Caco-2 (cell line): ENCODE measurements around the gene MICAL3. TPM values are rescaled to one million over a fixed set of nuclear protein-coding genes. Genes with fewer than 3 reads are reported as not detected.
"Not testable (repeated sequence)": the region's sequence is repeated elsewhere in the genome, so short reads cannot be mapped to it uniquely, and the experiment has no call there.

Experiments
- BruUV-seq: library from RNA; stranded (reverse); fragments of 400-500 nt; replicated peaks from 2 replicates; lab custom pipeline; 2021; lab: Mats Ljungman, UMichigan
- CTCF ChIA-PET: fragments of 300-600 bp; sonication (Branson Sonifier 250); formaldehyde crosslinking; loops from one replicate; lab custom pipeline; 2022; ENCODE audit warnings: antibody characterized with exemption; lab: Charles Lee
- POLR2A ChIA-PET: fragments of 300-600 bp; sonication (Branson Sonifier 250); formaldehyde crosslinking; loops from one replicate; lab custom pipeline; 2022; ENCODE audit warnings: antibody characterized with exemption; lab: Charles Lee
- DNase-seq, 2 experiments: peaks; one replicate each; pipeline versions ENCODE4 v3.0.0 to v3.0.0-alpha.2; 2020 to 2022
- H3K27me3 ChIP-seq: replicated peaks from 2 replicates; pipeline ENCODE4 v1.6.0; 2011; ENCODE audit warnings: low read length; ENCODE audit not compliant: control insufficient read depth, insufficient read depth
- H3K36me3 ChIP-seq: 2 replicates; pipeline ENCODE4 v1.5.1; 2011; ENCODE audit warnings: low read length; ENCODE audit not compliant: control insufficient read depth, insufficient read depth
- H3K4me1 ChIP-seq: fragments of 250-450 bp; sonication (Bioruptor Pico); 2 replicates; pipeline ENCODE4 v1.5.1; 2020; ENCODE audit warnings: mild to moderate bottlenecking
- H3K4me3 ChIP-seq: 2 replicates; pipeline ENCODE4 v1.5.1; 2011; ENCODE audit warnings: low read depth, mild to moderate bottlenecking, control low read depth, low read length
- H3K9me3 ChIP-seq: fragments of 250-450 bp; sonication (Bioruptor Pico); 2 replicates; pipeline ENCODE4 v1.5.1; 2020; ENCODE audit warnings: mild to moderate bottlenecking, moderate library complexity
- H3K27ac Mint-ChIP-seq: one replicate; pipeline ENCODE4 v1.8.0; 2022; ENCODE audit warnings: mixed read lengths; ENCODE audit not compliant: unreplicated experiment
- H3K27me3 Mint-ChIP-seq: one replicate; pipeline ENCODE4 v1.8.0; 2022; ENCODE audit warnings: mixed read lengths; ENCODE audit not compliant: insufficient read depth, unreplicated experiment
- H3K36me3 Mint-ChIP-seq: one replicate; pipeline ENCODE4 v1.8.0; 2022; ENCODE audit warnings: mild to moderate bottlenecking, mixed read lengths; ENCODE audit not compliant: insufficient read depth, unreplicated experiment
- H3K4me1 Mint-ChIP-seq: one replicate; pipeline ENCODE4 v1.8.0; 2022; ENCODE audit warnings: low read depth, mixed read lengths; ENCODE audit not compliant: unreplicated experiment
- H3K4me3 Mint-ChIP-seq: one replicate; pipeline ENCODE4 v1.8.0; 2022; ENCODE audit warnings: mild to moderate bottlenecking, moderate library complexity, mixed read lengths; ENCODE audit not compliant: unreplicated experiment
- H3K9me3 Mint-ChIP-seq: one replicate; pipeline ENCODE4 v1.8.0; 2022; ENCODE audit warnings: mixed read lengths; ENCODE audit not compliant: unreplicated experiment
- CTCF ChIP-seq, 2 experiments: fragments of 200-600 bp in 1 of 2; IDR thresholded peaks; 1 replicate in 1 of 2; 2 replicates in 1 of 2; pipeline versions ENCODE4 v1.5.1 to v1.8.0; 2011 to 2022; ENCODE audit warnings: antibody characterized with exemption in 1 of 2, control low read depth in 1 of 2, inconsistent platforms in 1 of 2, low read depth in 1 of 2, low read length in 1 of 2, mild to moderate bottlenecking in 1 of 2, moderate library complexity in 1 of 2; ENCODE audit not compliant: insufficient read depth in 1 of 2, severe bottlenecking in 1 of 2, unreplicated experiment in 1 of 2
- intact Hi-C: fragments of 100-400 bp; cut with micrococcal nuclease; formaldehyde crosslinking; loops from one replicate; pipeline ENCODE4 v1.10.0; 2022; ENCODE audit not compliant: unreplicated experiment
- total RNA-seq: library from RNA; stranded (reverse); gene quantifications from 2 replicates; pipeline ENCODE4 v1.2.3, GENCODE V29; 2022

Gene MICAL3
- total RNA-seq, 1 experiment from 2014 or later, result 65.6 TPM

DNA sequence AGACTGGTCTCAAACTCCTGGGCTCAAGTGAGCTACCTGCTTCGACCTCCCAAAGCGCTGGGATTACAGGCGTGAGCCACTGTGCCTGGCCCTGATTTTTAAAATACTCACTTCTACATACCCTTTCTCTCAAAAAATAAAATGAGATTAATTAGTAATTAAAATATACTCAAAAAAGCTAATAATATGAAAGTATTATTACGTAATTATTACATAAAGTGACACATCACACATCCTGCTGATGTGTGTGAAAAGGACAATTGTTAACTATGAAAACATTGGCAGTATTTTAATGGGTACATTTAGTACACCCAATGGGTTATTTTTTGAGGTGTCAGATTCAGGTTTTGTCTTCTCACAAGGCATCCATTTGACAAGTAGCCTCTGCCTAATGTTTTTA is 21.4 kb upstream of the MICAL3 start:
- no peaks in the 10 kb centered on the region for H3K27me3 Mint-ChIP-seq
- no TSS peak for BruUV-seq

GRCh38 chr22:18044548-18045271 is 20.3 kb upstream of the MICAL3 start:
- no peaks in the 10 kb centered on the region for H3K27me3 ChIP-seq
- H3K9me3 Mint-ChIP-seq, result no peaks in the 10 kb centered on the region
- no peak for TF ChIP-seq CTCF (IDR thresholded peaks at IDR 0.05; ENCODE audit: insufficient read depth in 1 of 2, low read depth in 1 of 2, low read length in 1 of 2, severe bottlenecking in 1 of 2, unreplicated experiment in 1 of 2)
- intact Hi-C loops, result no loop called here
- no peak overlapping the region for H3K4me3 Mint-ChIP-seq
- H3K9me3 ChIP-seq, result no peaks in the 10 kb centered on the region
- no peaks in the 10 kb centered on the region for H3K36me3 ChIP-seq
- BruUV-seq, result no TSS peak
- POLR2A ChIA-PET, result no interaction called here
- DNase-seq, result no peak
- peaks cover 5% of the 10 kb centered on the region for H3K36me3 Mint-ChIP-seq
- H3K4me1 Mint-ChIP-seq, result peaks cover 10% of the 10 kb centered on the region
- H3K4me3 ChIP-seq, result no peak overlapping the region
- H3K4me1 ChIP-seq, result peaks cover 6% of the 10 kb centered on the region
- H3K27me3 Mint-ChIP-seq, result no peaks in the 10 kb centered on the region
- no peak overlapping the region for H3K27ac Mint-ChIP-seq
- CTCF ChIA-PET, result interaction anchor here (1.3 kb wide), 1 partner anchor 31 kb away, joined by 7 read pairs; no protein-coding TSS in a partner anchor

More for the DNA sequence above, 21.4 kb upstream of the MICAL3 start:
- DNase-seq, result no peak
- H3K27ac Mint-ChIP-seq, result no peak overlapping the region
- no peaks in the 10 kb centered on the region for H3K9me3 Mint-ChIP-seq
- no peaks in the 10 kb centered on the region for H3K36me3 ChIP-seq
- TF ChIP-seq CTCF (IDR thresholded peaks at IDR 0.05; ENCODE audit: insufficient read depth in 1 of 2, low read depth in 1 of 2, low read length in 1 of 2, severe bottlenecking in 1 of 2, unreplicated experiment in 1 of 2), result no peak
- H3K27me3 ChIP-seq, result no peaks in the 10 kb centered on the region
- H3K4me1 ChIP-seq, result peaks cover 14% of the 10 kb centered on the region
- POLR2A ChIA-PET, result no interaction called here
- H3K36me3 Mint-ChIP-seq, result peaks cover 5% of the 10 kb centered on the region
- no peak overlapping the region for H3K4me3 Mint-ChIP-seq
- H3K9me3 ChIP-seq, result no peaks in the 10 kb centered on the region
- CTCF ChIA-PET, result no interaction called here
- no peak overlapping the region for H3K4me3 ChIP-seq
- peaks cover 15% of the 10 kb centered on the region for H3K4me1 Mint-ChIP-seq
- intact Hi-C loops, result no loop called here

DNA sequence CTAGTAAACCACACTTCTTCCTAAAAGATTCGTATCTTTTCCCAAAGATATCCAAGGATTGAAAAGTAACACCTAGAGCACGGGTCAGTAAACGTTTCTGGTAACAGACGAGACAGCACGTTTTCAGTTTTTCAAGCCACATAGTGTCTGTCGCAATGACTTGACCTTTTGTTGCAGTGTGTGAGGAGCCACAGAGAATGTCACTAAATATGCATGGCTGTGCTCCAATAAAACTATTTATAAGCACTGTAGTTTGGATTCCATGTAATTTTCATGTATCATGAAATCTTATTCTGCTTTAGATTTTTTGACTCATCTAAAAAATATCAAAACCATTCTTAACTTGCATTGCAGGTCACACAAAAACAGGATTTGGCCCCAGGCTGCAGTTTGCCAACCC is 18.3 kb upstream of the MICAL3 start:
- Histone ChIP-seq H3K36me3 (no peaks in the 10 kb centered on the region), H3K27me3 (no peaks in the 10 kb centered on the region), H3K4me1 (peaks cover 4% of the 10 kb centered on the region; the same call in 1 of the 2 replicates), H3K9me3 (no peaks in the 10 kb centered on the region), H3K4me3 (no peak overlapping the region)
- no peak for DNase-seq
- ChIA-PET POLR2A (no interaction called here), CTCF (no interaction called here)
- BruUV-seq, result no TSS peak
- peaks cover 11% of the 10 kb centered on the region for H3K36me3 Mint-ChIP-seq
- no peaks in the 10 kb centered on the region for H3K27me3 Mint-ChIP-seq
- intact Hi-C loops, result no loop called here
- peaks cover 10% of the 10 kb centered on the region for H3K4me1 Mint-ChIP-seq
- TF ChIP-seq CTCF (IDR thresholded peaks at IDR 0.05; ENCODE audit: insufficient read depth in 1 of 2, low read depth in 1 of 2, low read length in 1 of 2, severe bottlenecking in 1 of 2, unreplicated experiment in 1 of 2), result no peak
- H3K4me3 Mint-ChIP-seq, result no peak overlapping the region
- no peaks in the 10 kb centered on the region for H3K9me3 Mint-ChIP-seq
- no peak overlapping the region for H3K27ac Mint-ChIP-seq

DNA sequence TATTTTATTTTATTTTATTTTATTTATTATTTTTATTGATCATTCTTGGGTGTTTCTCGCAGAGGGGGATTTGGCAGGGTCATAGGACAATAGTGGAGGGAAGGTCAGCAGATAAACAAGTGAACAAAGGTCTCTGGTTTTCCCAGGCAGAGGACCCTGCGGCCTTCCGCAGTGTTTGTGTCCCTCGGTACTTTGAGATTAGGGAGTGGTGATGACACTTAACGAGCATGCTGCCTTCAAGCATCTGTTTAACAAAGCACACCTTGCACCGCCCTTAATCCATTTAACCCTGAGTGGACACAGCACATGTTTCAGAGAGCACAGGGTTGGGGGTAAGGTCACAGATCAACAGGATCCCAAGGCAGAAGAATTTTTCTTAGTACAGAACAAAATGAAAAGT is 16.5 kb upstream of the MICAL3 start:
- H3K9me3 Mint-ChIP-seq, H3K27me3 Mint-ChIP-seq, H3K9me3 ChIP-seq, H3K27ac Mint-ChIP-seq, H3K4me1 ChIP-seq, intact Hi-C loops, BruUV-seq, H3K27me3 ChIP-seq, H3K36me3 ChIP-seq, H3K4me3 ChIP-seq, H3K4me3 Mint-ChIP-seq, H3K4me1 Mint-ChIP-seq, CTCF ChIA-PET: not testable (repeated sequence)
- H3K36me3 Mint-ChIP-seq, result peaks cover 11% of the 10 kb centered on the region
- DNase-seq, result peak in 1 of 2 experiments; percentile 57
- POLR2A ChIA-PET, result interaction anchor here (0.7 kb wide), 1 partner anchor 222 kb away, joined by 3 read pairs; no protein-coding TSS in a partner anchor
